GM23338 (cell line): Measurements from ENCODE around the gene JAM3. TPM values are rescaled to one million over a fixed set of nuclear protein-coding genes. Genes with fewer than 3 reads are reported as not detected.

Source experiments
- ATAC-seq: fragments of 200-7000 bp; cut with Tn5 transposase; 3 replicates; pipeline ENCODE4 v1.9.1; 2020
- DNase-seq: peaks from one replicate; pipeline ENCODE4 v3.0.0-alpha.2; 2015; ENCODE audit warnings: low spot score
- H2AFZ ChIP-seq: fragments of 200-600 bp; sonication (generic); 2 replicates; pipeline ENCODE4 v1.8.0; 2016; ENCODE audit warnings: antibody characterized with exemption, mild to moderate bottlenecking, moderate library complexity
- H3F3A ChIP-seq: fragments of 200-600 bp; sonication (generic); replicated peaks from 2 replicates; pipeline ENCODE4 v1.8.0; 2017; ENCODE audit warnings: antibody characterized with exemption, mixed run types, low read depth
- H3K27ac ChIP-seq: fragments of 200-600 bp; sonication (generic); 2 replicates; pipeline ENCODE4 v1.6.1; 2016; ENCODE audit warnings: low read depth
- H3K27me3 ChIP-seq: fragments of 200-600 bp; sonication (generic); 2 replicates; pipeline ENCODE4 v1.8.0; 2016; ENCODE audit warnings: mild to moderate bottlenecking, mixed run types, moderate library complexity; ENCODE audit not compliant: insufficient read depth
- H3K36me3 ChIP-seq: fragments of 200-600 bp; sonication (generic); 2 replicates; pipeline ENCODE4 v1.8.0; 2016; ENCODE audit warnings: mild to moderate bottlenecking; ENCODE audit not compliant: insufficient read depth
- H3K4me1 ChIP-seq: fragments of 200-600 bp; sonication (generic); 2 replicates; pipeline ENCODE4 v1.8.0; 2016; ENCODE audit warnings: mild to moderate bottlenecking, moderate library complexity; ENCODE audit not compliant: insufficient read depth
- H3K4me2 ChIP-seq: fragments of 200-600 bp; sonication (generic); 2 replicates; pipeline ENCODE4 v1.7.1; 2017; ENCODE audit warnings: mixed run types
- H3K4me3 ChIP-seq: fragments of 200-600 bp; sonication (generic); 2 replicates; pipeline ENCODE4 v1.6.1; 2016; ENCODE audit warnings: mixed run types
- H3K79me2 ChIP-seq: fragments of 200-600 bp; sonication (generic); replicated peaks from 2 replicates; pipeline ENCODE4 v1.8.0; 2017; ENCODE audit warnings: mild to moderate bottlenecking; ENCODE audit not compliant: insufficient read depth
- H3K9me2 ChIP-seq: fragments of 200-600 bp; sonication (generic); 2 replicates; pipeline ENCODE4 v1.8.0; 2017; ENCODE audit not compliant: insufficient read depth
- H4K20me1 ChIP-seq: fragments of 200-600 bp; sonication (generic); replicated peaks from 2 replicates; pipeline ENCODE4 v1.8.0; 2017; ENCODE audit warnings: mild to moderate bottlenecking; ENCODE audit not compliant: insufficient read depth
- H3K27ac Mint-ChIP-seq: 2 replicates; pipeline ENCODE4 v1.8.0; 2020; ENCODE audit warnings: inconsistent platforms, mild to moderate bottlenecking, moderate library complexity, mixed read lengths
- H3K27me3 Mint-ChIP-seq: 3 replicates; pipeline ENCODE4 v1.8.0; 2022; ENCODE audit warnings: low read depth, mild to moderate bottlenecking, moderate library complexity, mixed read lengths, inconsistent platforms; ENCODE audit not compliant: insufficient read depth, poor library complexity
- H3K36me3 Mint-ChIP-seq: 3 replicates; pipeline ENCODE4 v1.8.0; 2021; ENCODE audit warnings: low read depth, mild to moderate bottlenecking, inconsistent platforms, moderate library complexity, mixed read lengths
- H3K4me1 Mint-ChIP-seq: 3 replicates; pipeline ENCODE4 v1.8.0; 2020; ENCODE audit warnings: mild to moderate bottlenecking, inconsistent platforms, mixed read lengths
- H3K4me3 Mint-ChIP-seq: 3 replicates; pipeline ENCODE4 v1.8.0; 2021; ENCODE audit warnings: moderate library complexity, mild to moderate bottlenecking, inconsistent platforms, mixed read lengths
- H3K9me3 Mint-ChIP-seq: 3 replicates; pipeline ENCODE4 v1.8.0; 2020; ENCODE audit warnings: moderate library complexity, mild to moderate bottlenecking, inconsistent platforms, mixed read lengths
- CREB1 ChIP-seq: fragments of 250-450 bp; sonication (Bioruptor Pico); IDR thresholded peaks from 2 replicates; pipeline ENCODE4 v1.5.0; 2020; ENCODE audit warnings: low read depth, mild to moderate bottlenecking, moderate library complexity
- CTCF ChIP-seq, 2 experiments: fragments of 200-600 bp in 1 of 2; sonication (generic) in 1 of 2; conservative IDR thresholded peaks; 2 replicates each; pipeline versions ENCODE4 v1.5.1 to v1.6.1; 2016 to 2017; ENCODE audit warnings: antibody characterized with exemption in 2 of 2, low read depth in 2 of 2, mild to moderate bottlenecking in 2 of 2, moderate library complexity in 1 of 2
- ETS1 ChIP-seq: IDR thresholded peaks from 2 replicates; pipeline ENCODE4 v1.6.1; 2016; ENCODE audit warnings: antibody characterized with exemption
- EZH2 ChIP-seq: fragments of 200-600 bp; sonication (generic); IDR thresholded peaks from one replicate; pipeline ENCODE4 v1.8.0; 2017; ENCODE audit warnings: antibody characterized with exemption, mild to moderate bottlenecking, low read depth; ENCODE audit not compliant: unreplicated experiment
- EZH2phosphoT487 ChIP-seq: fragments of 200-600 bp; sonication (generic); IDR thresholded peaks from one replicate; pipeline ENCODE4 v1.8.1; 2018; ENCODE audit warnings: antibody characterized with exemption; ENCODE audit not compliant: unreplicated experiment
- JUNB ChIP-seq: IDR thresholded peaks from one replicate; pipeline ENCODE4 v1.6.1; 2016; ENCODE audit warnings: antibody characterized with exemption; ENCODE audit not compliant: unreplicated experiment
- POLR2AphosphoS5 ChIP-seq: IDR thresholded peaks from 2 replicates; pipeline ENCODE4 v1.6.1; 2016; ENCODE audit warnings: antibody characterized with exemption, low read depth
- REST ChIP-seq: IDR thresholded peaks from one replicate; pipeline ENCODE4 v1.6.1; 2018; ENCODE audit warnings: antibody characterized with exemption; ENCODE audit not compliant: unreplicated experiment
- STAT1 ChIP-seq: IDR thresholded peaks from one replicate; pipeline ENCODE4 v1.6.1; 2016; ENCODE audit warnings: antibody characterized with exemption; ENCODE audit not compliant: unreplicated experiment
- ZNF114 ChIP-seq: fragments of 250-450 bp; sonication (Bioruptor Pico); IDR thresholded peaks from 2 replicates; pipeline ENCODE4 v1.5.0; 2020; ENCODE audit warnings: mild to moderate bottlenecking, moderate library complexity
- ZNF331 ChIP-seq: fragments of 250-450 bp; sonication (Bioruptor Pico); IDR thresholded peaks from 2 replicates; pipeline ENCODE4 v1.5.0; 2020; ENCODE audit warnings: low read depth, mild to moderate bottlenecking, moderate library complexity
- polyA plus RNA-seq: library from polyadenylated mRNA; unstranded; fragments of >200 nt; fragmentation: Nextera tagmentation; extraction: Ambion mirVana; gene quantifications from 2 replicates; pipeline ENCODE4 v1.2.1, GENCODE V29; 2016
- total RNA-seq: library from RNA; depleted of rRNA; stranded (reverse); fragments of >200 nt; shearing (Covaris generic); gene quantifications from 2 replicates; pipeline ENCODE4 v1.2.3, GENCODE V29; 2014

The JAM3 gene
- total and polyA plus RNA-seq, 2 experiments from 2014 or later, result 14.1 to 41.5 TPM

GRCh38 chr11:134082990-134083389, 14.1 kb downstream of the JAM3 start (continued):
- no peak for TF ChIP-seq REST

- Mint-ChIP-seq H3K4me1 (peaks cover 13% of the 10 kb centered on the region), H3K9me3 (peaks cover 12% of the 10 kb centered on the region), H3K4me3 (no peak overlapping the region), H3K36me3 (peaks cover 15% of the 10 kb centered on the region), H3K27ac (no peak overlapping the region), H3K27me3 (no peaks in the 10 kb centered on the region)
- no peak overlapping the region for H2AFZ ChIP-seq
- no peak overlapping the region for H3K27ac ChIP-seq
- peaks cover 19% of the 10 kb centered on the region; the same call in 1 of the 2 replicates for H4K20me1 ChIP-seq
- H3K4me2 ChIP-seq, result no peak overlapping the region
- no peaks in the 10 kb centered on the region for H3K36me3 ChIP-seq
- ATAC-seq (no peak), DNase-seq (no peak)
- H3K9me2 ChIP-seq, result no peaks in the 10 kb centered on the region
- H3K4me3 ChIP-seq, result no peak overlapping the region
- no peaks in the 10 kb centered on the region for H3K27me3 ChIP-seq
- H3K4me1 ChIP-seq, result peaks cover 3% of the 10 kb centered on the region; the same call in 1 of the 2 replicates
- no peaks in the 10 kb centered on the region for H3F3A ChIP-seq
- peaks cover 67% of the 10 kb centered on the region for H3K79me2 ChIP-seq
- no peak for TF ChIP-seq ZNF114 (CRISPR knock-in tag)
- no peak for TF ChIP-seq POLR2AphosphoS5
- no peak for TF ChIP-seq EZH2
- TF ChIP-seq JUNB, result no peak
- no peak for TF ChIP-seq CTCF (conservative IDR thresholded peaks at IDR 0.05; ENCODE audit: low read depth in 2 of 2)
- no peak for TF ChIP-seq ETS1
- no peak for TF ChIP-seq REST
- no peak for TF ChIP-seq CREB1 (CRISPR knock-in tag)
- TF ChIP-seq ZNF331 (CRISPR knock-in tag), result no peak
- TF ChIP-seq STAT1, result no peak
- no peak for TF ChIP-seq EZH2phosphoT487
Observed at GRCh38 chr11:134086376-134086775, 17.5 kb downstream of the JAM3 start.
